Trophoblast cell (in vitro differentiated cells and primary cell): ENCODE results near the gene ERFE.

Experiments used
- DNase-seq, 2 donors: peaks; one replicate each; pipeline ENCODE4 v3.0.0-alpha.2; 2016
- H2AFZ ChIP-seq: 2 replicates; pipeline ENCODE4 v1.6.1; 2013; ENCODE audit warnings: low read length, moderate library complexity, mild to moderate bottlenecking; ENCODE audit not compliant: insufficient read depth, poor library complexity
- H2AK5ac ChIP-seq: 2 replicates; pipeline ENCODE4 v1.6.1; 2013; ENCODE audit warnings: mild to moderate bottlenecking, low read length
- H2BK120ac ChIP-seq: 2 replicates; pipeline ENCODE4 v1.6.1; 2013; ENCODE audit warnings: low read length, mild to moderate bottlenecking, moderate library complexity; ENCODE audit not compliant: insufficient read depth, poor library complexity
- H2BK12ac ChIP-seq: 2 replicates; pipeline ENCODE4 v1.6.1; 2013; ENCODE audit warnings: mild to moderate bottlenecking, low read length, moderate library complexity
- H2BK5ac ChIP-seq: 2 replicates; pipeline ENCODE4 v1.6.1; 2013; ENCODE audit warnings: low read length, low read depth, moderate library complexity, mild to moderate bottlenecking; ENCODE audit not compliant: poor library complexity
- H3K14ac ChIP-seq: 2 replicates; pipeline ENCODE4 v1.6.1; 2013; ENCODE audit warnings: mild to moderate bottlenecking, low read length
- H3K18ac ChIP-seq: 2 replicates; pipeline ENCODE4 v1.6.1; 2013; ENCODE audit warnings: mild to moderate bottlenecking, low read length
- H3K23ac ChIP-seq: 2 replicates; pipeline ENCODE4 v1.6.1; 2013; ENCODE audit warnings: low read length
- H3K27ac ChIP-seq: 2 replicates; pipeline ENCODE4 v1.5.1; 2013; ENCODE audit warnings: low read depth, mild to moderate bottlenecking, inconsistent platforms, low read length, moderate library complexity
- H3K27me3 ChIP-seq: 2 replicates; pipeline ENCODE4 v1.6.1; 2013; ENCODE audit warnings: inconsistent platforms, mild to moderate bottlenecking, low read length, moderate library complexity; ENCODE audit not compliant: insufficient read depth
- H3K36me3 ChIP-seq, 2 experiments: 1 replicate in 1 of 2; 2 replicates in 1 of 2; pipeline ENCODE4 v1.6.1; 2013; ENCODE audit warnings: low read length in 2 of 2, mild to moderate bottlenecking in 2 of 2, moderate library complexity in 1 of 2; ENCODE audit not compliant: insufficient read depth in 2 of 2, control insufficient read depth in 1 of 2
- H3K4ac ChIP-seq: 2 replicates; pipeline ENCODE4 v1.6.1; 2013; ENCODE audit warnings: low read depth, mild to moderate bottlenecking, low read length, moderate library complexity
- H3K4me1 ChIP-seq, 2 experiments: 1 replicate in 1 of 2; 2 replicates in 1 of 2; pipeline ENCODE4 v1.6.1; 2013; ENCODE audit warnings: low read length in 2 of 2, mild to moderate bottlenecking in 2 of 2, moderate library complexity in 1 of 2; ENCODE audit not compliant: insufficient read depth in 2 of 2, control insufficient read depth in 1 of 2
- H3K4me2 ChIP-seq: 2 replicates; pipeline ENCODE4 v1.6.1; 2013; ENCODE audit warnings: inconsistent platforms, mild to moderate bottlenecking, low read length, moderate library complexity
- H3K4me3 ChIP-seq: 2 replicates; pipeline ENCODE4 v1.5.1; 2013; ENCODE audit warnings: mild to moderate bottlenecking, low read depth, low read length, inconsistent platforms
- H3K79me1 ChIP-seq: one replicate; pipeline ENCODE4 v1.6.1; 2013; ENCODE audit warnings: low read length
- H3K79me2 ChIP-seq: 2 replicates; pipeline ENCODE4 v1.6.1; 2013; ENCODE audit warnings: low read length, mild to moderate bottlenecking; ENCODE audit not compliant: control insufficient read depth, insufficient read depth, poor library complexity
- H3K9ac ChIP-seq: 2 replicates; pipeline ENCODE4 v1.6.1; 2013; ENCODE audit warnings: mild to moderate bottlenecking, low read length
- H3K9me3 ChIP-seq: 2 replicates; pipeline ENCODE4 v1.6.1; 2013; ENCODE audit warnings: low read depth, mild to moderate bottlenecking, control low read depth, inconsistent platforms, low read length; ENCODE audit not compliant: insufficient read depth
- H4K12ac ChIP-seq: 2 replicates; pipeline ENCODE4 v1.6.1; 2013; ENCODE audit warnings: low read depth, mild to moderate bottlenecking, low read length, moderate library complexity
- H4K8ac ChIP-seq: 2 replicates; pipeline ENCODE4 v1.6.1; 2013; ENCODE audit warnings: low read depth, mild to moderate bottlenecking, low read length, moderate library complexity
- H4K91ac ChIP-seq: one replicate; pipeline ENCODE4 v1.6.1; 2013; ENCODE audit warnings: low read depth, mild to moderate bottlenecking, low read length, moderate library complexity
- WGBS: extraction: QIAGEN DNeasy Blood & Tissue Kit; methylation state at CpG from one replicate; pipeline ENCODE4 v1.1.7; 2013; ENCODE audit warnings: missing lambda C conversion rate; ENCODE audit not compliant: insufficient read length, insufficient coverage; ENCODE audit errors: extremely low coverage; 5-methylcytosine and 5-hydroxymethylcytosine counted together

Gene ERFE

DNA sequence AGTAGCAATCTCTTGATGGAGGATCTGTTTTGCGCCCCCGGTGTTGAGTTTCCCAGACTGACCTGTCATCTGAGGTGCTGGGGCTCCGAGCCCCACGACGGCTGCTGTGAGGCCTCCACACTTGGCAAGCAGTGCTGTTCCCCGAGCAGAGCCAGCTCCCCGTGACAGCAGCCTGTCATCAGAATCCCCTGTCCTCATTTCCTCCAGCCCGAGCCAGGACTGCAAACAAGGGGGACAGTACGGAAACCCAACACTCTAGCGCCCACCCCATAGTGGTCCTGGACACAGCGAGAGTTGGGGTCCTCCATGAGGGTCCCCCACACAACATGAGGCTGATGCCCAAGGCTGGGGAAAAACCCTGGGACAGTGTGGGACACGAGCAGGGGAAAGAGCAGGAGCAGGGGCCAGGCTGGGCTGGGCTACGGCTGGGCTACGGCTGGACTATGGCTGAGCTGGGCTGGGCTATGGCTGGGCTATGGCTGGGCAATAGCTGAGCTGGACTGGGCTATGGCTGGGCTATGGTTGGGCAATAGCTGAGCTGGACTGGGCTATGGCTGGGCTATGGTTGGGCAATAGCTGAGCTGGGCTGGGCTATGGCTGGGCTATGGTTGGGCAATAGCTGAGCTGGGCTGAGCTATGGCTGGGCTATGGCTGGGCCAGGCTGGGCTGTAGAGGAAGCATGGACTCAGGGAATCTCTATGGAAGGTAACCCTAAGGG, 21.8 kb upstream of the ERFE start:
- Histone ChIP-seq H2AK5ac (no peak overlapping the region), H3K79me1 (no peaks in the 10 kb centered on the region), H3K79me2 (no peaks in the 10 kb centered on the region), H3K9me3 (peaks cover 1% of the 10 kb centered on the region), H4K91ac (no peak overlapping the region), H3K4ac (no peak overlapping the region), H2BK12ac (no peak overlapping the region), H3K18ac (no peak overlapping the region), H2AFZ (no peak overlapping the region), H3K23ac (no peak overlapping the region), H3K9ac (no peak overlapping the region), H4K8ac (no peak overlapping the region), H2BK120ac (no peak overlapping the region), H3K4me1 (peaks cover 14% of the 10 kb centered on the region in 2 experiments), H4K12ac (no peak overlapping the region), H3K27ac (no peak overlapping the region), H3K4me2 (no peak overlapping the region), H2BK5ac (no peak overlapping the region), H3K14ac (no peak overlapping the region), H3K27me3 (no peaks in the 10 kb centered on the region), H3K36me3 (no peaks in the 10 kb centered on the region), H3K4me3 (no peak overlapping the region)
- WGBS, result no CpG with 5 or more reads among the region's 14 CpGs
- DNase-seq, result peak; percentile 76 to 77

- H3K23ac ChIP-seq, result no peak overlapping the region
- no peaks in the 10 kb centered on the region for H3K36me3 ChIP-seq
- H3K18ac ChIP-seq, result no peak overlapping the region
- H3K27ac ChIP-seq, result no peak overlapping the region
- H2AFZ ChIP-seq, result no peak overlapping the region
- H2BK12ac ChIP-seq, result no peak overlapping the region
- no peak overlapping the region for H2BK120ac ChIP-seq
- H4K91ac ChIP-seq, result no peak overlapping the region
- H3K79me1 ChIP-seq, result no peaks in the 10 kb centered on the region
- H3K4me1 ChIP-seq, result peaks cover 14% of the 10 kb centered on the region in 2 experiments
- no peaks in the 10 kb centered on the region for H3K79me2 ChIP-seq
- no peak for DNase-seq
- H3K9me3 ChIP-seq, result no peaks in the 10 kb centered on the region
- no peak overlapping the region for H2BK5ac ChIP-seq
- no peak overlapping the region for H3K4ac ChIP-seq
- no peak overlapping the region for H3K4me2 ChIP-seq
- no peak overlapping the region for H4K8ac ChIP-seq
- H3K9ac ChIP-seq, result no peak overlapping the region
- H4K12ac ChIP-seq, result no peak overlapping the region
- no CpG with 5 or more reads among the region's 13 CpGs for WGBS
- H3K27me3 ChIP-seq, result no peaks in the 10 kb centered on the region
- no peak overlapping the region for H3K14ac ChIP-seq
- H3K4me3 ChIP-seq, result no peak overlapping the region
- no peak overlapping the region for H2AK5ac ChIP-seq
Observed at GRCh38 chr2:238137885-238138284, 20.9 kb upstream of the ERFE start.

- H4K8ac ChIP-seq, result no peak within 1 kb of the TSS
- no peak within 1 kb of the TSS for H2BK5ac ChIP-seq
- no peak within 1 kb of the TSS for H3K9ac ChIP-seq
- H2AFZ ChIP-seq, result no peak within 1 kb of the TSS
- no peak within 1 kb of the TSS for H3K18ac ChIP-seq
- H2BK120ac ChIP-seq, result no peak within 1 kb of the TSS
- no peak within 1 kb of the TSS for H3K27ac ChIP-seq
- H3K79me1 ChIP-seq, result no peaks in the 10 kb centered on the region
- no peak within 1 kb of the TSS for H2BK12ac ChIP-seq
- WGBS, result no CpG with 5 or more reads among the region's 22 CpGs
- H2AK5ac ChIP-seq, result no peak within 1 kb of the TSS
- H3K79me2 ChIP-seq, result no peaks in the 10 kb centered on the region
- H3K27me3 ChIP-seq, result no peaks in the 10 kb centered on the region
- H3K4me2 ChIP-seq, result no peak within 1 kb of the TSS
- peaks cover 14% of the 10 kb centered on the region in 2 experiments for H3K4me1 ChIP-seq
- no peak within 1 kb of the TSS for H3K4ac ChIP-seq
- no peak within 1 kb of the TSS for H4K12ac ChIP-seq
- no peaks in the 10 kb centered on the region for H3K9me3 ChIP-seq
- H4K91ac ChIP-seq, result no peak within 1 kb of the TSS
- peak; percentile 31 to 78 for DNase-seq
- H3K14ac ChIP-seq, result peak within 1 kb of the TSS; percentile 9
- H3K23ac ChIP-seq, result no peak within 1 kb of the TSS
- no peak within 1 kb of the TSS for H3K4me3 ChIP-seq
- H3K36me3 ChIP-seq, result no peaks in the 10 kb centered on the region
Observed at GRCh38 chr2:238138331-238139195, 20.2 kb upstream of the ERFE start, which contains the start of gene KLHL30. Gene KLHL30, plus strand, starts transcription at chr2:238138668. Its CDS starts 2,087 bp downstream, at chr2:238140755.

GRCh38 chr2:238139196-238140039, 19.4 kb upstream of the ERFE start:
- H2BK5ac ChIP-seq, result no peak overlapping the region
- WGBS, result no CpG with 5 or more reads among the region's 56 CpGs
- H3K4me2 ChIP-seq, result no peak overlapping the region
- H2BK120ac ChIP-seq, result no peak overlapping the region
- peaks cover 14% of the 10 kb centered on the region in 2 experiments for H3K4me1 ChIP-seq
- H2AFZ ChIP-seq, result no peak overlapping the region
- H2BK12ac ChIP-seq, result no peak overlapping the region
- H4K12ac ChIP-seq, result no peak overlapping the region
- no peak overlapping the region for H4K91ac ChIP-seq
- no peak overlapping the region for H3K4me3 ChIP-seq
- H3K4ac ChIP-seq, result no peak overlapping the region
- H2AK5ac ChIP-seq, result no peak overlapping the region
- H3K27me3 ChIP-seq, result no peaks in the 10 kb centered on the region
- H3K79me1 ChIP-seq, result no peaks in the 10 kb centered on the region
- H3K27ac ChIP-seq, result no peak overlapping the region
- no peaks in the 10 kb centered on the region for H3K79me2 ChIP-seq
- H3K18ac ChIP-seq, result no peak overlapping the region
- DNase-seq, result peak; percentile 60 to 67
- no peaks in the 10 kb centered on the region for H3K9me3 ChIP-seq
- no peaks in the 10 kb centered on the region for H3K36me3 ChIP-seq
- H3K9ac ChIP-seq, result no peak overlapping the region
- H3K23ac ChIP-seq, result no peak overlapping the region
- H3K14ac ChIP-seq, result no peak overlapping the region
- H4K8ac ChIP-seq, result no peak overlapping the region
